K562 (cell line): Measurements from ENCODE around the gene CLEC17A. TPM values are rescaled to one million over a fixed set of nuclear protein-coding genes. Genes with fewer than 3 reads are reported as not detected.

ENCODE experiments used
- CLOCK ChIP-seq: fragments of 250-450 bp; sonication (Bioruptor Pico); IDR thresholded peaks from 2 replicates; pipeline ENCODE4 v1.4.0; 2020; ENCODE audit warnings: mild to moderate bottlenecking, moderate library complexity, borderline replicate concordance
- CREBBP ChIP-seq: IDR thresholded peaks from one replicate; pipeline ENCODE4 v1.6.1; 2012; ENCODE audit warnings: low read depth, mild to moderate bottlenecking, control low read depth, inconsistent platforms, low read length
- MCM7 ChIP-seq, 2 experiments: fragments of 450-650 bp; IDR thresholded peaks; 2 replicates each; pipeline ENCODE4 v1.6.1; 2016 to 2018
- MGA ChIP-seq: fragments of 450-650 bp; IDR thresholded peaks from 2 replicates; pipeline ENCODE4 v1.6.1; 2016; ENCODE audit warnings: mild to moderate bottlenecking, moderate library complexity
- MTA1 ChIP-seq: fragments of 450-650 bp; IDR thresholded peaks from 2 replicates; pipeline ENCODE4 v1.6.1; 2017; ENCODE audit warnings: borderline replicate concordance
- ZFP36 ChIP-seq: fragments of 150-350 bp; IDR thresholded peaks from 2 replicates; pipeline ENCODE4 v1.6.1; 2018; ENCODE audit warnings: low read length, low read depth; ENCODE audit not compliant: partially characterized antibody
- ZSCAN29 ChIP-seq: fragments of 450-650 bp; IDR thresholded peaks from 2 replicates; pipeline ENCODE4 v1.6.1; 2017
- polyA plus RNA-seq, 8 experiments: library from polyadenylated mRNA; depleted of rRNA in 4 of 8; stranded (reverse) in 5 of 8; unstranded in 3 of 8; fragments of >200 nt; fragmentation: Nextera tagmentation in 2 of 8; fragmentation: Illumina TruSeq in 1 of 8; extraction: Ambion mirVana in 2 of 8; extraction: Trizol in 1 of 8; gene quantifications; 2 replicates each; pipeline versions ENCODE4 v1.2.1 to v1.2.3, GENCODE V29; 2011 to 2014; ENCODE audit warnings: inconsistent platforms in 1 of 8, missing spikeins in 1 of 8
- total RNA-seq, 7 experiments: library from RNA; depleted of rRNA in 6 of 7; stranded (reverse); fragments of >200 nt in 6 of 7; fragmentation: Illumina TruSeq in 2 of 7; extraction: Trizol in 2 of 7; gene quantifications; 2 replicates each; pipeline versions ENCODE4 v1.2.1 to v1.2.3, GENCODE V29; 2011 to 2021; ENCODE audit warnings: low replicate concordance in 1 of 7

The CLEC17A gene
- total and polyA plus RNA-seq, 9 of the 15 experiments (the other 6 are each of a cell fraction or from before 2014, with no cell fraction given): 0.03 TPM; not detected in 8

GRCh38 chr19:14545716-14546082 lies 37.2 kb upstream of the CLEC17A start (continued):
- no peak for TF ChIP-seq MCM7 (IDR thresholded peaks at IDR 0.05)
- no peak for TF ChIP-seq ZSCAN29
- TF ChIP-seq ZFP36: no peak
- no peak for TF ChIP-seq CLOCK (CRISPR knock-in tag)
- TF ChIP-seq CREBBP: no peak
- no peak for TF ChIP-seq MTA1
- TF ChIP-seq MGA: no peak
